HCT116 (cell line): ENCODE data around the gene PAOX. TPM values are rescaled to one million over a fixed set of nuclear protein-coding genes. Genes with fewer than 3 reads are reported as not detected.
A peak's percentile ranks its signal among the peaks of the same experiment; 100 is the strongest.

Source experiments
- ATAC-seq: fragments of 200-7000 bp; cut with Tn5 transposase; 2 replicates; pipeline ENCODE4 v1.9.1; 2020; ENCODE audit warnings: mild to moderate bottlenecking, moderate library complexity
- BruUV-seq: library from RNA; stranded (reverse); fragments of 400-500 nt; replicated peaks from 2 replicates; lab custom pipeline; 2021; lab: Mats Ljungman, UMichigan
- CTCF ChIA-PET: fragments of 300-600 bp; sonication (Branson Sonifier 250); formaldehyde crosslinking; loops from one replicate; lab custom pipeline; 2021; ENCODE audit warnings: antibody characterized with exemption; lab: Charles Lee
- POLR2A ChIA-PET: fragments of 300-600, 350-600 bp; sonication (Branson Sonifier 250); formaldehyde crosslinking; loops from one replicate; lab custom pipeline; 2021; ENCODE audit warnings: antibody characterized with exemption; lab: Charles Lee
- RAD21 ChIA-PET, 2 experiments: fragments of 300-600 bp; sonication (Branson Sonifier 250); formaldehyde crosslinking; loops; one replicate each; lab custom pipeline; 2023; ENCODE audit warnings: low total read pairs in 2 of 2; ENCODE audit not compliant: uncharacterized antibody in 2 of 2, unreplicated experiment in 2 of 2, low non-redundant PET in 1 of 2; lab: Charles Lee
- DNase-seq: peaks from one replicate; pipeline ENCODE4 v3.0.0-alpha.2; 2010; ENCODE audit warnings: low read depth, low spot score
- H2AFZ ChIP-seq: fragments of 200-600 bp; shearing (Covaris generic), sonication (generic); 2 replicates; pipeline ENCODE4 v1.6.1; 2017; ENCODE audit warnings: low read depth, mixed run types, mixed read lengths, antibody characterized with exemption, low read length; ENCODE audit not compliant: poor library complexity, severe bottlenecking
- H3K27ac ChIP-seq: 2 replicates; pipeline ENCODE4 v1.5.1; 2012; ENCODE audit warnings: low read depth, low read length
- H3K27me3 ChIP-seq: fragments of 200-600 bp; sonication (generic); 2 replicates; pipeline ENCODE4 v1.6.1; 2016; ENCODE audit warnings: mixed run types, low read length, mixed read lengths; ENCODE audit not compliant: insufficient read depth
- H3K36me3 ChIP-seq, 2 experiments: fragments of 200-500 bp in 1 of 2; fragments of 200-600 bp in 1 of 2; sonication (Bioruptor generic) in 1 of 2; sonication (generic) in 1 of 2; 2 replicates each; pipeline versions ENCODE4 v1.5.1 to v1.6.1; 2014 to 2016; ENCODE audit warnings: low read length in 2 of 2, inconsistent platforms in 1 of 2, mixed read lengths in 1 of 2, mixed run types in 1 of 2; ENCODE audit not compliant: insufficient read depth in 2 of 2, control insufficient read depth in 1 of 2
- H3K4me1 ChIP-seq, 2 experiments: fragments of 200-600 bp in 1 of 2; sonication (generic) in 1 of 2; 2 replicates each; pipeline versions ENCODE4 v1.5.1 to v1.6.1; 2012 to 2017; ENCODE audit warnings: low read length in 2 of 2, inconsistent platforms in 1 of 2, mild to moderate bottlenecking in 1 of 2, mixed read lengths in 1 of 2, mixed run types in 1 of 2, moderate library complexity in 1 of 2; ENCODE audit not compliant: insufficient read depth in 2 of 2, control insufficient read depth in 1 of 2
- H3K4me2 ChIP-seq: fragments of 200-600 bp; sonication (generic); 2 replicates; pipeline ENCODE4 v1.6.1; 2017; ENCODE audit warnings: mixed run types, low read length, mixed read lengths
- H3K4me3 ChIP-seq, 2 experiments: fragments of 200-600 bp in 1 of 2; sonication (generic) in 1 of 2; replicated peaks in 1 of 2; 2 replicates each; pipeline ENCODE4 v1.5.1; 2011 to 2016; ENCODE audit warnings: low read length in 2 of 2, control low read depth in 1 of 2, low read depth in 1 of 2, mild to moderate bottlenecking in 1 of 2, mixed read lengths in 1 of 2, mixed run types in 1 of 2
- H3K79me2 ChIP-seq: fragments of 200-600 bp; sonication (generic); 2 replicates; pipeline ENCODE4 v1.6.1; 2017; ENCODE audit warnings: mild to moderate bottlenecking, mixed run types, low read length, moderate library complexity, mixed read lengths; ENCODE audit not compliant: insufficient read depth
- H3K9ac ChIP-seq: fragments of 200-600 bp; sonication (generic); 2 replicates; pipeline ENCODE4 v1.6.1; 2016; ENCODE audit warnings: low read length, mixed read lengths
- H3K9me2 ChIP-seq: fragments of 200-600 bp; sonication (generic), shearing (Covaris generic); 2 replicates; pipeline ENCODE4 v1.6.1; 2017; ENCODE audit warnings: mixed run types, mild to moderate bottlenecking, moderate library complexity; ENCODE audit not compliant: insufficient read depth
- H3K9me3 ChIP-seq, 2 experiments: fragments of 200-500 bp in 1 of 2; fragments of 200-600 bp in 1 of 2; sonication (Bioruptor generic) in 1 of 2; sonication (generic) in 1 of 2; 2 replicates each; pipeline ENCODE4 v1.6.1; 2014 to 2017; ENCODE audit warnings: low read length in 2 of 2, mixed read lengths in 2 of 2, inconsistent platforms in 1 of 2, low read depth in 1 of 2, mild to moderate bottlenecking in 1 of 2, mixed run types in 1 of 2, moderate library complexity in 1 of 2; ENCODE audit not compliant: control insufficient read depth in 1 of 2, insufficient read depth in 1 of 2
- H4K20me1 ChIP-seq: fragments of 200-600 bp; sonication (generic), shearing (Covaris generic); 2 replicates; pipeline ENCODE4 v1.6.1; 2017; ENCODE audit warnings: mixed run types, mild to moderate bottlenecking, moderate library complexity; ENCODE audit not compliant: insufficient read depth
- CBX3 ChIP-seq: IDR thresholded peaks from 2 replicates; pipeline ENCODE4 v1.6.1; 2012; ENCODE audit warnings: low read depth
- CTCF ChIP-seq, 3 experiments: fragments of 200-600 bp in 1 of 3; sonication (generic) in 1 of 3; IDR thresholded peaks in 2 of 3; conservative IDR thresholded peaks in 1 of 3; 2 replicates each; pipeline ENCODE4 v1.5.1; 2012 to 2017; ENCODE audit warnings: low read depth in 2 of 3, low read length in 2 of 3, antibody characterized with exemption in 1 of 3, borderline replicate concordance in 1 of 3, control low read depth in 1 of 3, mild to moderate bottlenecking in 1 of 3, mixed read lengths in 1 of 3, mixed run types in 1 of 3, moderate library complexity in 1 of 3; ENCODE audit not compliant: insufficient read depth in 1 of 3
- EGR1 ChIP-seq: IDR thresholded peaks from 2 replicates; pipeline ENCODE4 v1.6.1; 2012; ENCODE audit warnings: low read depth
- ELF1 ChIP-seq: IDR thresholded peaks from 2 replicates; pipeline ENCODE4 v1.6.1; 2012; ENCODE audit warnings: low read depth, borderline replicate concordance
- EZH2 ChIP-seq: fragments of 200-600 bp; sonication (generic); IDR thresholded peaks from 2 replicates; pipeline ENCODE4 v1.6.1; 2017; ENCODE audit warnings: antibody characterized with exemption, mixed run types
- EZH2phosphoT487 ChIP-seq: fragments of 200-600 bp; IDR thresholded peaks from 2 replicates; pipeline ENCODE4 v1.6.1; 2018; ENCODE audit warnings: antibody characterized with exemption, borderline replicate concordance
- JUND ChIP-seq: IDR thresholded peaks from 2 replicates; pipeline ENCODE4 v1.6.1; 2012
- POLR2A ChIP-seq: IDR thresholded peaks from 2 replicates; pipeline ENCODE4 v1.7.0; 2011; ENCODE audit warnings: borderline replicate concordance; ENCODE audit not compliant: insufficient read depth, insufficient read length; ENCODE audit errors: extremely low read depth
- POLR2AphosphoS5 ChIP-seq: IDR thresholded peaks from 2 replicates; pipeline ENCODE4 v1.6.1; 2011; ENCODE audit warnings: mild to moderate bottlenecking, low read depth, low read length, moderate library complexity
- RAD21 ChIP-seq: IDR thresholded peaks from 2 replicates; pipeline ENCODE4 v1.6.1; 2012; ENCODE audit warnings: low read depth, mild to moderate bottlenecking
- REST ChIP-seq: IDR thresholded peaks from 2 replicates; pipeline ENCODE4 v1.6.1; 2012; ENCODE audit warnings: low read depth
- SIN3A ChIP-seq: IDR thresholded peaks from 2 replicates; pipeline ENCODE4 v1.6.1; 2012; ENCODE audit warnings: low read depth
- SP1 ChIP-seq: IDR thresholded peaks from 2 replicates; pipeline ENCODE4 v1.6.1; 2012; ENCODE audit warnings: low read depth
- SRF ChIP-seq: IDR thresholded peaks from 2 replicates; pipeline ENCODE4 v1.6.1; 2012; ENCODE audit warnings: low read depth
- TCF7L2 ChIP-seq: IDR thresholded peaks from 2 replicates; pipeline ENCODE4 v1.7.0; 2011; ENCODE audit warnings: borderline replicate concordance, inconsistent platforms; ENCODE audit not compliant: insufficient read depth, insufficient read length; ENCODE audit errors: extremely low read depth
- YY1 ChIP-seq: IDR thresholded peaks from 2 replicates; pipeline ENCODE4 v1.6.1; 2011; ENCODE audit warnings: low read length, low read depth, moderate library complexity, mild to moderate bottlenecking; ENCODE audit not compliant: insufficient replicate concordance; ENCODE audit errors: extremely low read depth
- ZBTB33 ChIP-seq: IDR thresholded peaks from 2 replicates; pipeline ENCODE4 v1.6.1; 2011; ENCODE audit warnings: mild to moderate bottlenecking, low read length, moderate library complexity; ENCODE audit not compliant: insufficient replicate concordance; ENCODE audit errors: extremely low read depth
- ZFX ChIP-seq: fragments of 450-650 bp; IDR thresholded peaks from 2 replicates; pipeline ENCODE4 v1.6.1; 2017
- ZNF274 ChIP-seq: fragments of 200-500 bp; sonication (Bioruptor generic); IDR thresholded peaks from 2 replicates; pipeline ENCODE4 v1.6.1; 2014; ENCODE audit warnings: mild to moderate bottlenecking, low read depth, low read length, inconsistent platforms
- intact Hi-C: fragments of 100-400 bp; cut with micrococcal nuclease; formaldehyde crosslinking; loops from 2 replicates; pipeline ENCODE4 v1.10.0; 2022
- total RNA-seq: library from RNA; stranded (reverse); gene quantifications from one replicate; pipeline ENCODE4 v1.2.1, GENCODE V29; 2021; ENCODE audit not compliant: unreplicated experiment

Gene PAOX
- total RNA-seq, 1 experiment from 2014 or later: 3.5 TPM

- peak within 1 kb of the TSS; percentile 57 to 66 for H3K4me3 ChIP-seq
- no peak within 1 kb of the TSS for H2AFZ ChIP-seq
- intact Hi-C loops: no loop called here
- H3K4me1 ChIP-seq: peaks cover 3 to 5% of the 10 kb centered on the region in 2 experiments; a peak in 2 of 4 replicates
- DNase-seq: peak; percentile 7
- peak within 1 kb of the TSS; percentile 71 for H3K27ac ChIP-seq
- ATAC-seq: peak; percentile 81
- H3K9me2 ChIP-seq: no peaks in the 10 kb centered on the region
- peak within 1 kb of the TSS; percentile 77 for H3K4me2 ChIP-seq
- CTCF ChIA-PET: interaction anchor here (1.2 kb wide), 1 partner anchor 28 kb away, joined by 3 read pairs; no protein-coding TSS in a partner anchor
- no peaks in the 10 kb centered on the region for H3K9me3 ChIP-seq
- peaks cover 6% of the 10 kb centered on the region; the same call in 1 of the 2 replicates for H3K79me2 ChIP-seq
- no TSS peak for BruUV-seq
- H3K9ac ChIP-seq: peak within 1 kb of the TSS; percentile 68
- H3K36me3 ChIP-seq: no peaks in the 10 kb centered on the region
- no peaks in the 10 kb centered on the region for H4K20me1 ChIP-seq
- RAD21 ChIA-PET: no interaction called here
- POLR2A ChIA-PET: interaction anchor here (0.6 kb wide), 1 partner anchor 12 kb away, joined by 3 read pairs; no protein-coding TSS in a partner anchor
- no peaks in the 10 kb centered on the region for H3K27me3 ChIP-seq
- TF ChIP-seq YY1: peak; percentile 7
- peak; percentile 55 for TF ChIP-seq ZFX
- no peak for TF ChIP-seq CBX3
- TF ChIP-seq EZH2: no peak
- no peak for TF ChIP-seq ZBTB33
- no peak for TF ChIP-seq SRF
- TF ChIP-seq SP1: no peak
- no peak for TF ChIP-seq CTCF (IDR thresholded peaks at IDR 0.05 in 2 of 3, conservative IDR thresholded peaks at IDR 0.05 in 1 of 3; ENCODE audit: borderline replicate concordance in 1 of 3, insufficient read depth in 1 of 3, low read depth in 2 of 3, low read length in 2 of 3)
- no peak for TF ChIP-seq ZNF274
- no peak for TF ChIP-seq ELF1
- TF ChIP-seq RAD21: no peak
- TF ChIP-seq REST: no peak
- peak; percentile 68; the same call in 1 of the 2 replicates for TF ChIP-seq POLR2AphosphoS5
- TF ChIP-seq SIN3A: no peak
- TF ChIP-seq TCF7L2: no peak
- TF ChIP-seq POLR2A: no peak
- TF ChIP-seq JUND: no peak
- peak; percentile 78 for TF ChIP-seq EGR1
- no peak for TF ChIP-seq EZH2phosphoT487
These were observed 21.5 kb upstream of the PAOX start, which contains the start of gene FUOM for GRCh38 chr10:133357285-133358161. TSS of gene FUOM (minus strand) at chr10:133358019. CDS start at chr10:133358007, 12 bp downstream.
